ENCODE data around the gene VMAC. TPM values are rescaled to one million over a fixed set of nuclear protein-coding genes. Genes with fewer than 3 reads are reported as not detected.

Gene VMAC
- total and polyA plus RNA-seq, 2 experiments from 2014 or later, result 2.1 to 4.4 TPM

DNA sequence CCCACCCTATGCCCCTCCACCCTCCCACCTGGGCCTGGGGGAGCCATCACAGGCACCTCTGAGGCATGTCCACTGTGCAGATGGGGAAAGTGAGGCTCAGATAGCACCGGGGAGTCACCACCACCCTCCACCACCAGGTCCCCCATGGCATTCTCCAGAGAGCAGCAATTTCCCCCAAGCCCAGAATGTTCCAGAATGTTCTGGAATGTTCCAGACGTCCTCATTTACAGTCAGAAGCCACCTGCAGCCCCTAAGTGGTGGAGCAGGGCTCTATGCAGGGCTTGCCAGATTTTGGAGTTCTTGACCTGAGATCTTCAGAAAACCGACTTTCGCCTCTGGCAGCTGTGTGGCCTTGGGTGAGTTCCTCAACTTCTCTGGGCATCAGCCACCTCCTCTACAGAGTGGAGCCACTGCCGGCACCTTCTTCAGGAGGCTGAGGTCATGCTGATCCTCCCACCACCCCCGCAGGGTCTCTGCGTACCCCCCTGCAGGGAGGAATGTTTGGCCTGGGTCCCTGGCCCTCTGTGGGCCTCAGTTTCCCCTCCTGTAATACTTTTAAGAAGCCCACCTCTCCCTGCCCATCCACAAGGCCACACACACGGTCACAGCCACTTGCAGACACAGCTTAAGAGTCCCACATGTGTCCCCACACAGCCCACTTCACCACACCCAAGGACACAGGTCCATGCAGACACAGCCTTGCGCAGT lies 40.5 kb upstream of the VMAC start:
- no peaks in the 10 kb centered on the region for H4K20me1 ChIP-seq (ENCODE audit: insufficient read depth)
- DNase-seq, result no peak
- in situ Hi-C loops (cut with MboI), result no loop called here
- H3K79me2 ChIP-seq (ENCODE audit: insufficient read depth), result no peaks in the 10 kb centered on the region
- H3K9me3 ChIP-seq (ENCODE audit: low read depth), result no peaks in the 10 kb centered on the region
- WGBS, 2 experiments (ENCODE audit: low coverage in 1 of 2, low lambda C conversion rate in 2 of 2, missing lambda C conversion rate in 2 of 2), result 52 to 55% methylated on average over 6 to 9 of the region's 9 CpGs
- no peaks in the 10 kb centered on the region for H3K27me3 ChIP-seq (replicated peaks; ENCODE audit: insufficient read depth)
- H3K9ac ChIP-seq, result no peak overlapping the region
- no peak overlapping the region for H3K27ac ChIP-seq
- no peaks in the 10 kb centered on the region for H3K36me3 ChIP-seq (ENCODE audit: low read depth)
- H3K9me2 ChIP-seq (ENCODE audit: insufficient read depth), result no peaks in the 10 kb centered on the region
- H3F3A ChIP-seq (ENCODE audit: insufficient read depth), result no peaks in the 10 kb centered on the region
- no peak overlapping the region for H2AFZ ChIP-seq
- H3K4me2 ChIP-seq (ENCODE audit: unreplicated experiment), result no peak overlapping the region
- no peaks in the 10 kb centered on the region for H3K4me1 ChIP-seq (ENCODE audit: insufficient read depth)
- no peak for TF ChIP-seq EZH2 (IDR thresholded peaks at IDR 0.05; ENCODE audit: insufficient read depth, poor library complexity, severe bottlenecking)
- no peak for TF ChIP-seq EZH2phosphoT487 (IDR thresholded peaks at IDR 0.05; ENCODE audit: insufficient read depth, low read depth)
- no peak overlapping the region for H3K4me3 ChIP-seq

GRCh38 chr19:5864725-5865486 lies 39.8 kb upstream of the VMAC start:
- Histone ChIP-seq H3K9me2 (ENCODE audit: insufficient read depth) (no peaks in the 10 kb centered on the region), H3K27me3 (replicated peaks; ENCODE audit: insufficient read depth) (no peaks in the 10 kb centered on the region), H3K4me3 (no peak overlapping the region), H3K36me3 (ENCODE audit: low read depth) (no peaks in the 10 kb centered on the region), H4K20me1 (ENCODE audit: insufficient read depth) (no peaks in the 10 kb centered on the region), H2AFZ (no peak overlapping the region), H3K4me1 (ENCODE audit: insufficient read depth) (no peaks in the 10 kb centered on the region), H3K9ac (no peak overlapping the region), H3K4me2 (ENCODE audit: unreplicated experiment) (no peak overlapping the region), H3F3A (ENCODE audit: insufficient read depth) (no peaks in the 10 kb centered on the region), H3K27ac (no peak overlapping the region), H3K79me2 (ENCODE audit: insufficient read depth) (no peaks in the 10 kb centered on the region), H3K9me3 (ENCODE audit: low read depth) (no peaks in the 10 kb centered on the region)
- WGBS, 2 experiments (ENCODE audit: low coverage in 1 of 2, low lambda C conversion rate in 2 of 2, missing lambda C conversion rate in 2 of 2), result 64 to 69% methylated on average over 14 of the region's 14 CpGs
- no peak for DNase-seq
- in situ Hi-C loops (cut with MboI), result no loop called here
- TF ChIP-seq EZH2phosphoT487 (IDR thresholded peaks at IDR 0.05; ENCODE audit: insufficient read depth, low read depth), result no peak
- no peak for TF ChIP-seq EZH2 (IDR thresholded peaks at IDR 0.05; ENCODE audit: insufficient read depth, poor library complexity, severe bottlenecking)

- in situ Hi-C loops (cut with MboI), result no loop called here
- Histone ChIP-seq H3K9me2 (ENCODE audit: insufficient read depth) (no peaks in the 10 kb centered on the region), H3K36me3 (ENCODE audit: low read depth) (no peaks in the 10 kb centered on the region), H2AFZ (no peak overlapping the region), H3K4me2 (ENCODE audit: unreplicated experiment) (no peak overlapping the region), H3K9me3 (ENCODE audit: low read depth) (no peaks in the 10 kb centered on the region), H3K79me2 (ENCODE audit: insufficient read depth) (no peaks in the 10 kb centered on the region), H3K27me3 (replicated peaks; ENCODE audit: insufficient read depth) (0 out of 2 replicates have a peak, but pooled peaks cover 4% of the 10 kb centered on the region), H3K4me1 (ENCODE audit: insufficient read depth) (no peaks in the 10 kb centered on the region), H3K27ac (no peak overlapping the region), H3K9ac (no peak overlapping the region), H3K4me3 (no peak overlapping the region), H4K20me1 (ENCODE audit: insufficient read depth) (no peaks in the 10 kb centered on the region), H3F3A (ENCODE audit: insufficient read depth) (no peaks in the 10 kb centered on the region)
- no peak for DNase-seq
- WGBS, 2 experiments (ENCODE audit: low coverage in 1 of 2, low lambda C conversion rate in 2 of 2, missing lambda C conversion rate in 2 of 2), result 56 to 57% methylated on average over 11 of the region's 11 CpGs
- TF ChIP-seq EZH2 (IDR thresholded peaks at IDR 0.05; ENCODE audit: insufficient read depth, poor library complexity, severe bottlenecking), result no peak
- TF ChIP-seq EZH2phosphoT487 (IDR thresholded peaks at IDR 0.05; ENCODE audit: insufficient read depth, low read depth), result no peak
These were observed 38.9 kb upstream of the VMAC start for GRCh38 chr19:5865772-5866171.

GRCh38 chr19:5867201-5868136 lies 37.2 kb upstream of the VMAC start:
- Histone ChIP-seq H3F3A (ENCODE audit: insufficient read depth) (no peaks in the 10 kb centered on the region), H3K27me3 (replicated peaks; ENCODE audit: insufficient read depth) (0 out of 2 replicates have a peak, but pooled peaks cover 4% of the 10 kb centered on the region), H3K79me2 (ENCODE audit: insufficient read depth) (no peaks in the 10 kb centered on the region), H3K4me2 (ENCODE audit: unreplicated experiment) (no peak overlapping the region), H3K4me3 (no peak overlapping the region), H3K27ac (no peak overlapping the region), H3K9me2 (ENCODE audit: insufficient read depth) (no peaks in the 10 kb centered on the region), H3K4me1 (ENCODE audit: insufficient read depth) (no peaks in the 10 kb centered on the region), H3K9me3 (ENCODE audit: low read depth) (no peaks in the 10 kb centered on the region), H4K20me1 (ENCODE audit: insufficient read depth) (no peaks in the 10 kb centered on the region), H2AFZ (no peak overlapping the region), H3K9ac (no peak overlapping the region), H3K36me3 (ENCODE audit: low read depth) (no peaks in the 10 kb centered on the region)
- 72 to 81% methylated on average over 18 to 31 of the region's 31 CpGs for WGBS, 2 experiments (ENCODE audit: low coverage in 1 of 2, low lambda C conversion rate in 2 of 2, missing lambda C conversion rate in 2 of 2)
- in situ Hi-C loops (cut with MboI), result no loop called here
- no peak for TF ChIP-seq EZH2 (IDR thresholded peaks at IDR 0.05; ENCODE audit: insufficient read depth, poor library complexity, severe bottlenecking)
- TF ChIP-seq EZH2phosphoT487 (IDR thresholded peaks at IDR 0.05; ENCODE audit: insufficient read depth, low read depth), result no peak
- no peak for DNase-seq

Measured in GM23248 (cell line).